Dedifferentiated amniotic fluid mesenchymal stem cell (primary cell): ENCODE data around the gene PITPNC1.
"Not testable (repeated sequence)": the region's sequence is repeated elsewhere in the genome, so short reads cannot be mapped to it uniquely, and the experiment has no call there.

ENCODE experiments used
- DNase-seq: peaks from one replicate; pipeline ENCODE4 v3.0.0-alpha.2; 2016; ENCODE audit errors: extremely low spot score

Gene PITPNC1

GRCh38 chr17:67619555-67619954 lies 242.5 kb downstream of the PITPNC1 start:
- DNase-seq: no peak

DNA sequence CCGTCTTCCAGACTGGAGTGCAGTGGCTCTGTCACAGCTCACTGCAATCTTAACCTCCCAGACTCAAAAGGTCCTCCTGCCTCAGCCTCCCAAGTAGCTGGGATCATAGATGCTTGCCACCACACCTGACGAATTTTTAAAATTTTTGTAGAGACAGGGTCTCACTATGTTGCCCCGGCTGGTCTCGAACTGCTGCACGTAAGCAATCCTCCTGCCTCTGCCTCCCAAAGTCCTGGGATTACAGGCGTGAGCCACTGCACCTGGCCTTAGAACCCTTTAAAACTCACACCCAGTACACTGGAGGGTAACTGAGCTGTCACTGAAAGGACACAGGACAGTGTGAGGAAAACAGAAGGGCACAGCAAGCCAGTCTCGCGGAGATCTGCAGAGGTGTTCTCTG lies 243.0 kb downstream of the PITPNC1 start:
- no peak for DNase-seq

GRCh38 chr17:67620636-67621035 lies 243.6 kb downstream of the PITPNC1 start:
- no peak for DNase-seq

DNA sequence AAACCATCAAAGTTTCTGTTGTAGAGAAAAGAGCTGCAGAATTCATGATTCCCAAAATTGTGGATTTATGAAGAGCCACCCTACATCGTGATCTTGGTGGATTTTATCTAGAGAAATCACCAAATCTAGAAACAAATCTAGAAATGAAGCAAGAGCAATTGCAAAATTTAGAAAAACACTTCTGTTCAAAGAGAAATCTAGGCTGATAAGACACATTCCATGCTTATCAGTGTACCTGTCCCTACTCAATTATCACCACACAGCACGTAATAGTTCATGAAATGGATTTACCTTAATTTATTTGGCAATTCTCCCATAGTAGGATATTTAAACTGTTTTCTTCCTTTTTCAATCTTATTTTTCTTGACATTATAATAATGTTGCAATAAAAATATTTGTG lies 246.7 kb downstream of the PITPNC1 start:
- no peak for DNase-seq

DNA sequence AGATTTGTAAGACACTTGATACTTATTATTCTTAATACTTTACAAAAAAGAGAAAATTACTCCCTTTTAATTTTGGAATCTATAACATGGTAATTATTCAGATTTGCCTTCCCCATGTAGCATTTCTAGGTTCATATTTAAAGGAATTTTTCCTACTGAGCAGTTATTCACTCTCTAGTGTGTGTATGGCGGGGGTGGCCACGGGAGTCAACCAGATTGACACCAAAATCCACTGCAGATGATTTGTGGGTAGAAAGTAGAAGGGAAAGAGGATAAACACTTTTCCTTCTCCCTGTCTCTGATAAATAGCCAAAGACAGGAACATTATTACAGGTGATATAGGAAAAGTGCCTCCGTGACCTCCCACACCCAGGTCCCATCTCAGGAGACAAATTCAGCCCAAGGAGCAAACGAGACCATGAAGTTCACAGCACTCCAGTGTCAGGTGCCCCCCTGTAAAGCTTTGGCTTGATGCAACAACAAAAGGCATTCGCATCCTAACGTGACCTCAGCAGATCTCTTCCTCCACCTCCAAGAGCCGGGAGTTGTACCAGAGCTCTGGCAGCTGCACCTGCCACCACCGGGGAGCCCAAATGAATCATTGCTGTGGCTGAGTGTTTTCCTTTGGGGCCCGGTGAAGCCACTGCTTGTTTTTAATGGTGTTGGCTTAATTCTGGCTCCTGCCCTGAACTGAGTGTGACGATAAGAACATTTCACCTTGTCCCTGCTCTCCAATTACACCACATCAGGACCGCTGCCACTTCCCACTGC lies 248.0 kb downstream of the PITPNC1 start:
- DNase-seq: no peak

GRCh38 chr17:67625971-67626370 lies 248.9 kb downstream of the PITPNC1 start:
- DNase-seq: no peak

DNA sequence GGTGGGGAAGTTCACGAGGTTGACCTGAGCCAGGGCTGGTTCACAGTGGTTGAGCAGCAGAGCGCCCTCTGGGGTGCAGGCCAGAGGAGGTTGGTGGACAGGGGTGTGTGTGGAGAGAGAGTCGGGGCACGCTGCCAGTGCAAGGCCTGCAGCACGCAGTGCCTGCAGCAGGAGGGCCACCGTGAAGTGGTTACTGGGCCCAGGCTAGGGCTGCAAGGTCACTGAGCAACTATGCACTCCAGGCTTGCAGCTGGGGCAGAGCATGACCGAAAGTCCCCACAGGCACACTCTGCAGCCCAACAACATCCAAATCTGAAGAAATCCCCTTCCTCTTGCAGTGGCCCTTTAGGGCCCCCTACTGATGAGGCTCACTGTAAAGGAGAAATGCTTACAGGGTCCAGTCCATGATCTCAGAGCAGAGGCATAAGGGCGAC lies 251.5 kb downstream of the PITPNC1 start:
- DNase-seq: no peak

DNA sequence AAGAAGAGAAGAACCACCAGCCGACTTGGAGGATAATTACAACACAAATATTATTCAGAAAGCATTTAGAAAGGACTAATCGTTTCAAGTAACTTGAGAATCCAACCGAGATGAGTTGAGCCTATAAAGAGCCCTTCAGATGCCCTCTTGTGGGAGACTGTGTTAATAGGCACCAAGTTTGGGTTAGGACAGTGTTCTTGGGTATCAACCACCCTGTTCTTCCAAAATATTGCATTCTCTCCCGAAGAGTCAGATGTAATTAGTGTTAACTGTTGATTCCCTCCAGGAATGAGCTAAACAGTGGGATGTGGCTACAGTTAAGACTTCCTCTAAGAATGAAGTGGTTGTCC lies 252.9 kb downstream of the PITPNC1 start:
- peak; percentile 66 for DNase-seq

- DNase-seq: not testable (repeated sequence)
These were observed 253.8 kb downstream of the PITPNC1 start for GRCh38 chr17:67630836-67631235.

DNA sequence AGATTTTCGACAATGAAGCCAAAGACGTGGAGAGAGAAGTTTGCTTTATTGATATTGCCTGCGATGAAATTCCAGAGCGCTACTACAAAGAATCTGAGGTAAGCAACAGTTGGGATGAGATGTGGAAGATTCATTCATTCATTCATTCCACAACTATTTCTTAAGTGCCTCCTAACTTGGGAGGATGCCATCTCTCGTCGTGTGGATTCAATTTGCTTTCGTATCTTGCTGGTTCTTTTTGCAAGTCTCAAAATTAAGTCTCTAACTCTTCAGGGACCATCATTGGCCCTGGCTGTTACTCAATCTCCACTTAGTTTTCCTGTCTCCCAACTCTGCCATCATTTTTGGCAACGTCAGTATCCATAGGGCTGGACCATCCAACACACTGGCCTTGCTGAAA lies 255.1 kb downstream of the PITPNC1 start:
- DNase-seq: no peak

GRCh38 chr17:67633751-67634211 lies 256.7 kb downstream of the PITPNC1 start:
- no peak for DNase-seq

- no peak for DNase-seq
These were observed 258.6 kb downstream of the PITPNC1 start for GRCh38 chr17:67635681-67636080.

DNA sequence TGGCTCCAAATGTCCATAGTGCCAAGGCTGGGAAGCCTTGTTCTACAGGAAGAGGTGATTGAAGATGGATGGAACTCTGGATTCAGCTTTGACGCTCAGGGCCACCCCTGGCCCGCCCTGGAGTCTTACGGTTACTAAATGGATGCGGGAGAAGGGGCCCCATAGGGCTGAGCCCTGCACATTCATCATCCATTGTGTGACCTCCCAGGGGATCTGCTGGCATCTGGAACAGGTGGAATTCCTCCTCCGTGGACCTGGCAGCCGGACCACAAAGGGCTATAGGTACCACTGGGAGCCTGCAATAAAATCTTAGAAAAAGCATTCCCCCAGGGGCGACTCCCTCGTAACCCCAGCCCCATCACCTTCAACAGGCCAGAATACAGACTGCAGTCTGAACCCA lies 259.2 kb downstream of the PITPNC1 start:
- DNase-seq: no peak

DNA sequence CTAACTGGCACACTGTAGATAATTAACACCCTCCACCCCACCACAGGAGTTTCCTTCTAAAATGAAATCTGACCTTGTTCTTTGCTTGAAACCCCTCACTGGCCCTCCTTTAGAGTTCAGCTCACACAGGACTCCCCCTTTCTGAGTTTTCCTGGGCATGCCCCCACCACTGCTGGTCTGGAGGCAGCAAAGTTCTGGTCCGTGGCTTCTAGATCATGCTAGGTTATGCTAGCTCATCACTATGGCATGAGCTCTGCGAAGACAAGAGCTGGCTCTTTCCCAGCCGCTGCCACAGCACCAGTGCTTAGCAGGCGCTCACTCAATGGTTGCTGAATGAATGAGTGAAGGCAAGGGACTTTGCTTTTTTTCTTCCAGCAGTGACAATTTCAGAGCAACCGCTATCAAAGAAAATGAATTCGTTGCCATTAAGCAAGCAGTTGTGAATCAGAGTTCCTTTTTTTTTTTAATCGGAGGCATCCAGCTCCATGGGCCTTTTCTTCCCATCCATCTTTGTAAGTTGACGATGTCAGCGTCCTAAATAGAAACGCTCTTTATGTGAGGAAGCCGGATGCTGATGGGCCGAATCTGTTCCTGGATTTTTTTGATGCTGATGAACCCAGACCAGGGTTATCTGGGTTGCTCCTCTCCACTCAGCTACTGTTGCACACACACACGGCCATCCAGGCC lies 259.9 kb downstream of the PITPNC1 start:
- DNase-seq: no peak

- DNase-seq: no peak
These were observed 261.0 kb downstream of the PITPNC1 start for GRCh38 chr17:67637901-67638641.

DNA sequence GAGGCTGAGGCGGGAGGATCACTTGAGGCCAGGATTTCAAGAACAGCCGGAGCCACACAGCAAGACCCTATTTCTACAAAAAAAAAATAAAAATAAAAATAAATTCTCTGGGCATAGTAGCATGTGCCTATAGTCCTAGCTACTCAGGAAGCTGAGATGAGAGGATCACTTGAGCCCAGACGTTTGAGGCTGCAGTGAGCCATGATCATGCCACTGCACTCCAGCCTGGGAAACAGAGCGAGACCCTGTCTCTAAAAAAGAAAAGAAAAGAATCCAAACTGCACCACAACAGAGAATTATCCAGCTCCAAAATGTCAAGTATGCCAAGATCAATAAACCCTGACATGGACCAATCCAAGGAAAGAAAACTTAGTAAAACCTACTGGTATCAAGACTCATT lies 261.8 kb downstream of the PITPNC1 start:
- DNase-seq: no peak

DNA sequence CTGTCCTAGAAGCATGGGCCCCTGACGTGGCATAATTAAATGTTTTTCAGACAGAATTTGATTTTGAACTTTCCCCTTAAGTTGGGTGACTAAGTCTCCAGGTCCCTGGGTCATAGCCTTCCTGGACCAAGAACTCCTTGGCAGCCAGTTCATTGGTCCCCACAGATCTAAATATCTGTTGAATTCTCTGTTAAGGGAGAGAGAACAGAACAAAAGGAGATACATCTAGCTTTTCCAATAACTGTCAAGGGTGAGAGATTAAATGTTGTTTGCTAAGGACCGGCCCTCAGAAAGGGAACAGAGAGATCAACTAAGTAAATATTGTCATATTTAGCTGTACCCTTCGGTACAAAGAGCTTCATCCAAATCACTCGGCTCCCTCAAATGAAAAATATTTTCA lies 262.5 kb downstream of the PITPNC1 start:
- DNase-seq: no peak

- DNase-seq: no peak
These were observed 262.9 kb downstream of the PITPNC1 start for GRCh38 chr17:67639979-67640378.

GRCh38 chr17:67642488-67642887 lies 265.4 kb downstream of the PITPNC1 start:
- DNase-seq: no peak

DNA sequence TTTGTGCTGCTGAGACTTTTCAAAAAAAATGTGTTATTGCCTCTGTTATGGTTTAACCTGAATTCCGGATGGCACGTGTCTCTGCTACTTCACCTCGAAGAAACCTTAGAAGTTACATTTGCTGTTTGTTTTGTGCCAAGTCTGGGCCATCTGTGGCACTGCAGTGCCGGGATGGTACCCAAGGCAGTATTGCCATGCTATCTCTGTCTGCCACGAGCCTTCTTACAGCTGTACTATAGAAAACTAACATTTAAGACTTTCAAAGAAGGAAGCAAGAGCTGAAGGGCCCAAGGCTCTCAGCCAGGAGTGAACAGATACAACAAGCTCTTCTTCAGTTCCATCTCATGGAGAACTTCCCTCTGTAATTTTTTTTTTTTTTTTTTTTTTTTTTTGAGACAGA lies 267.0 kb downstream of the PITPNC1 start:
- no peak for DNase-seq

DNA sequence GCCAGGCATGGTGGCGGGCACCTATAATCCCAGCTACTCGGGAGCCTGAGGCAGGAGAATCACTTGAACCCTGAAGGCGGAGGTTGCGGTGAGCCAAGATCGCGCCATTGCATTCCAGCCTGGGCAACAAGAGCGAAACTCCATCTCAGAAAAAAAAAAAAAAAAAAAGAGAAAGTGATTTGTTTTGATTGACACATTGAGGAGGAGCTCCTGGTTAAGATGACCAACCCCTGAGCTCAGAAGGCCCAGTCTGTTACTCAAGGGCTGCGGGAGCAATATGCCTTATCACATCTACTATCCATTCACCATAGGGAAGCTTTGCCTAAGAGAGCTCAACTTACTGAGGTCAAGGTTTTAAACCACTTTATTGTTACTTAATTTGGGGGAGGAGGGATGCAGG lies 268.1 kb downstream of the PITPNC1 start:
- not testable (repeated sequence) for DNase-seq

- DNase-seq: no peak
These were observed 269.4 kb downstream of the PITPNC1 start for GRCh38 chr17:67646472-67646871.

GRCh38 chr17:67647482-67647881 lies 270.4 kb downstream of the PITPNC1 start:
- DNase-seq: no peak
